ENCODE measurements around the gene MYO1H.
"Not testable (repeated sequence)": the region's sequence is repeated elsewhere in the genome, so short reads cannot be mapped to it uniquely, and the experiment has no call there.

MYO1H gene

GRCh38 chr12:109421355-109422087 lies 73.8 kb downstream of the MYO1H start:
- no peak for FAIRE-seq

- FAIRE-seq: no peak
Measured at GRCh38 chr12:109422251-109422650, 74.6 kb downstream of the MYO1H start.

- FAIRE-seq: no peak
Measured at GRCh38 chr12:109423392-109423791, 75.7 kb downstream of the MYO1H start.

DNA sequence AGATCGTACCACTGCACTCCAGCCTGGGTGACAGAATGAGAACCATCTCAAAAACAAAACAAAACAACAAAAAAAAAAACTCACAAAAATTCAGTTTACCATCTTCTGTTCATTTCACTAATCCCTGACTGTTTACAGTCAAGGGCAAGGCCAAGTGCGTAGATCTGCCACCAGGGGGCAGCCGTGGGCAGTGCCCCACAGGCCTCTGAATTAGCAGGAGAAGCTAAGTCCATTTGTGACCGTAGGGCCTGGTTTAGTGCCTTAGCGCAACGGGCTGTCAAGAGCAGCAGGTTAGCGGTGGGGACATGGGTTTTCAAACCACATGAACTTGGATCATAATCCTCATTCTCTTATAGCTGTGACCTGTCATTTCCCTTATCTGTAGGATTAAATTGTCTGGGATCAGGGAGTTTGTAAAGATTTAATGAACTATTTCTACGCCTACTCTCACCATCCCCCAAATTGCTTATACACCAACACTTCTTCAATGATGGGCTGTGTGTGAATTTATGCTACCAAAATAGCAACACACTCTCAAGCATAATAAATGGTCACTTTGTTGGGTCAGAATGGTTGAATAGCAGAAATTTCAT lies 80.4 kb downstream of the MYO1H start:
- no peak for FAIRE-seq

GRCh38 chr12:109428804-109429203 lies 81.1 kb downstream of the MYO1H start:
- not testable (repeated sequence) for FAIRE-seq

DNA sequence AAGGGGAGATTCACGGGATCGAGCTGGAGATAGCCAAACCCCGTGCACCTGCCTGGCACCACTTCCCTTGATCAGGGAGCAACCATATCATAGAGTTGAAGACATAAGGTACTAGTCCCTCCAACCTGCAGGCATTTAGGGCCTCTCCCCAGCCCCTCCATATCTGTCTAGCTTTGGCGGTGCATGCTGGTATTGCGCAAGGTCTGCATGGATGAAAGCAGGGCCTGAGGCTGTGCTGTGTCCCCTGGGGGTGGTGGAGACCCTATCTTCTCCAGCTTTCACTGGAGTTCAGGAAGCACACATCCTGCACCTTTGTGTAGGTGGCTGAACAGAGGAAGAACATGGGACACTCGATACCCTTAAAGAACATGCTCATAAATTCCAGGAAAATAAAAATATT lies 82.5 kb downstream of the MYO1H start:
- FAIRE-seq: no peak

- FAIRE-seq: no peak
Measured at GRCh38 chr12:109432431-109432830, 84.7 kb downstream of the MYO1H start.

- FAIRE-seq: no peak
Measured at GRCh38 chr12:109432842-109433304, 85.2 kb downstream of the MYO1H start.

GRCh38 chr12:109433618-109434017 lies 85.9 kb downstream of the MYO1H start:
- no peak for FAIRE-seq

- FAIRE-seq: no peak
Measured at GRCh38 chr12:109434582-109434981, 86.9 kb downstream of the MYO1H start.

- FAIRE-seq: no peak
Measured at GRCh38 chr12:109435428-109436187, 87.9 kb downstream of the MYO1H start.

- no peak for FAIRE-seq
Measured at GRCh38 chr12:109436188-109436560, 88.5 kb downstream of the MYO1H start.

DNA sequence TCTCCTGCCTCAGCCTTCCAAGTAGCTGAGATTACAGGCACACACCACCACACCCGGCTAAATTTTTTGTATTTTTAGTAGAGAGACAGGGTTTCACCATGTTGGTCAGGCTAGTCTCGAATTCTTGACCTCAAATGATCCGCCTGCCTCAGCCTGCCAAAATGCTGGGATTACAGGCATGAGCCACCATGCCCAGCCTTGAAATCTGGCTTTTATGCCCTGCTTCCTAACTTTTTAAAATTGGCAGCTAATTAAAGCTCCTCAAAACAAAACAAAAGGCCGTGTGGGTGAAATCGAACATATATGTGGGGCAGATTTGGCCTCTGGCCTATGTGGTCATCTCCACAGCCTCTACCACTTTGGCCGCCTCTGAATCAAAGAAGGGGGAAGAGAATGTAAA lies 91.5 kb downstream of the MYO1H start:
- no peak for FAIRE-seq

DNA sequence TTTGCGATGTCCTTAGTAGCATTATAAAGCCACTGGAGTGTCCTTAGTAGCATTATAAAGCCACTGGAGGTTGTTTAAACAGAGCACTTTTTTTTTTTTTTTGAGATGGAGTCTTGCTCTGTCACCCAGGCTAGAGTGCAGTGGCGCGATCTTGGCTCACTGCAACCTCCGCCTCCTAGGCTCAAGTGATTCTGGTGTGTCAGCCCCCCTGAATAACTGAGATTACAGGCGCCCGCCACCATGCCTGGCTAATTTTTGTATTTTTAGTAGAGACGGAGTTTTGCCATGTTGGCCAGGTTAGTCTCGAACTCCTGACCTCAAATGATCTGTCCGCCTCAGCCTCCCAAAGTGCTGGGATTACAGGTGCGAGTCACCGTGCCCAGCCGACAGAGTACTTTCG lies 92.3 kb downstream of the MYO1H start:
- not testable (repeated sequence) for FAIRE-seq

- FAIRE-seq: no peak
Measured at GRCh38 chr12:109440851-109441490, 93.3 kb downstream of the MYO1H start.

DNA sequence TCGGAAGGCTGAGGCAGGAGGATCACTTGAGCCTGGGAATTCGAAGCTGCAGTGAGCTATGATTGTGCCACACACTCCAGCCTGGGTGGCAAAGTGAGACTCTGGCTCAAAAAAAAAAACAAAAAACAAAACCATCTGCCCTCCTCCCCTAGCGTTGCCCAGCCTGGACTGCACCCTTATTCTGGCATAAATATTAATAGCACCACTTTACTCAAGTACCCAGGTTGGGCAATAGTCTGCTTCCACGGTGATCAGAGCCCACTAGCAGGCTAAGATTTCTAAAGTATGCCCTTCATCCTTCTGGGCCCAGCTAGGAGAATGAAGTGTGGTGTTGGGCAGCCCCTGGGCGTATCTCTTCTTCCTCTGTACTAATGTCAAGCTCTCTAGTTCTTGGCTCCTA lies 96.1 kb downstream of the MYO1H start:
- no peak for FAIRE-seq

DNA sequence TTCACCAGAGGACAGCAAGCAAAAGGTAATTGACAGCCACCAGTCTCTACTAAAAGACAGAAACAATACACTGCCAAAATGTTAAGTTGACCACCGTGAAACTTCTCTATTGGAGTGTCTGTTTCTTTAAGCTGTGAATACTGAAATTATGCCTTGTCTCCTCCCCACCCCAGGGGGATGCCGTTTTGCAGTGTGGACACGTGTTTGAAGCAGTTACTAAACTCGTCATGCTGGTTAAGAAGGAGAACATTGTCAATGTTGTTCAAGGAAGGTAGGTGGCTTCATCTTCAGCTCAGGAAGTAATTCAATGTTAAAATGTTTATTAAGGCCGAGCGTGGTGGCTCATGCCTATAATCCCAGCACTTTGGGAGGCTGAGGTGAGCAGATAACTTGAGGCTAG lies 96.6 kb downstream of the MYO1H start:
- no peak for FAIRE-seq

DNA sequence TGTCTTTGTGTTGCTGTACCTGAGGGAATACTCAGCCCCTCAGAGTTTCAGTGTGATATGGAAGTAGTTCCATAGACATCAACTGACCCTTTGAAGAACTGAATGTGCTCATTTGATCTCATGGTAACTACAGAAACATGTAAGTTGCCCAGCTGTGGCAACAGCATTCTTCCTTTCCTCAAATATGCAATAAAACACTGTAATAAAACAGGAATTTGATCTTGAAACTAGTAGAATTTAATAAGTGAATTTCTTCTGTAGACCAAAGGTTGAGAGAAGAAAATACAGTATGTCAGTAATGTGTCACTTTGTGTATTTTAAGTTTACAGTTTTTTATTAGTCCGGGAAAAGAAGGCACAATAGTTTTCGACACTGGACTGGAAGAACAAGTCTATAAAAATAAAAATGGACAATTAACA lies 97.5 kb downstream of the MYO1H start:
- FAIRE-seq: peak; percentile 81

- FAIRE-seq: no peak
Measured at GRCh38 chr12:109446869-109447268, 99.2 kb downstream of the MYO1H start.

- no peak for FAIRE-seq
Measured at GRCh38 chr12:109447482-109447881, 99.8 kb downstream of the MYO1H start.

- FAIRE-seq: no peak
Measured at GRCh38 chr12:109448272-109448671, 100.6 kb downstream of the MYO1H start.

DNA sequence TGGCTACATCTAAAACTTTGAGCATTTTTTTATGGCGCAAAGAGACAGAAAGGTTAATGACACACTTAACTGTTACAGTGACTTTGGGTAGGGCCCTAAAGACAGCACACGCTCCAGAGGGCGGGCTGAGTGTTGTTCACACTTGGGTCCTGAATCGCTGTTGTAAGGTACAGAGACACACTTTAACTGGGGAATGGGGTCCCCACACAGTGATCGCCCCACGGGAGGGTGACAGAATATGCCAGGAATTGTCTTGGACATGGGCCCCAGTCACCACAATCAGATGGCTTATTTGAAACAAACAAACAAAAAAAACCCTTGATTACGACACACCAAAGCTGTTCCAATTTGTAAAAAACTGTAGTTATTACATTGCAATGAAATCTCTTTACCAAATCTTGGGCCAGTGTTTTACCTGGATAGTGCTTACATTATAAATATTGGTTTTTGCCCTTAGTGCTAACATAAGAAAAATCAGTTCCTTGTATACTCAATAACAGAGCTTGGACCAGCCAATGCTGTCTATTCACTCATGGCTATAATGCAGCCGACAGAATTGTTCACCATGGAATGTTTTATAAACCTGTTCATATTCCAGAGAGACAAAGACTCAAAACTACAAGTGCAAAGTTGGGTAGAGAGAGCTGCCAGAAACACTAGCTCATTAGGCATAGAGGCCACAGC lies 101.1 kb downstream of the MYO1H start:
- no peak for FAIRE-seq

Measured in endometrium (tissue), 2 donors.